ENCODE measurements around the gene PIM1. TPM values are rescaled to one million over a fixed set of nuclear protein-coding genes. Genes with fewer than 3 reads are reported as not detected.

The PIM1 gene
- total RNA-seq, 1 donor from 2014 or later = 12.8 TPM

GRCh38 chr6:37129566-37129965, 40.4 kb upstream of the PIM1 start:
- Mint-ChIP-seq H3K27ac (ENCODE audit: unreplicated experiment) (no peak overlapping the region), H3K9me3 (ENCODE audit: unreplicated experiment) (no peaks in the 10 kb centered on the region), H3K36me3 (ENCODE audit: unreplicated experiment) (no peaks in the 10 kb centered on the region), H3K27me3 (ENCODE audit: unreplicated experiment) (no peaks in the 10 kb centered on the region), H3K4me1 (ENCODE audit: unreplicated experiment) (peaks cover 43% of the 10 kb centered on the region), H3K4me3 (ENCODE audit: unreplicated experiment) (no peak overlapping the region)
- TF ChIP-seq, protein P1, sequence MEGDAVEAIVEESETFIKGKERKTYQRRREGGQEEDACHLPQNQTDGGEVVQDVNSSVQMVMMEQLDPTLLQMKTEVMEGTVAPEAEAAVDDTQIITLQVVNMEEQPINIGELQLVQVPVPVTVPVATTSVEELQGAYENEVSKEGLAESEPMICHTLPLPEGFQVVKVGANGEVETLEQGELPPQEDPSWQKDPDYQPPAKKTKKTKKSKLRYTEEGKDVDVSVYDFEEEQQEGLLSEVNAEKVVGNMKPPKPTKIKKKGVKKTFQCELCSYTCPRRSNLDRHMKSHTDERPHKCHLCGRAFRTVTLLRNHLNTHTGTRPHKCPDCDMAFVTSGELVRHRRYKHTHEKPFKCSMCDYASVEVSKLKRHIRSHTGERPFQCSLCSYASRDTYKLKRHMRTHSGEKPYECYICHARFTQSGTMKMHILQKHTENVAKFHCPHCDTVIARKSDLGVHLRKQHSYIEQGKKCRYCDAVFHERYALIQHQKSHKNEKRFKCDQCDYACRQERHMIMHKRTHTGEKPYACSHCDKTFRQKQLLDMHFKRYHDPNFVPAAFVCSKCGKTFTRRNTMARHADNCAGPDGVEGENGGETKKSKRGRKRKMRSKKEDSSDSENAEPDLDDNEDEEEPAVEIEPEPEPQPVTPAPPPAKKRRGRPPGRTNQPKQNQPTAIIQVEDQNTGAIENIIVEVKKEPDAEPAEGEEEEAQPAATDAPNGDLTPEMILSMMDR (IDR thresholded peaks at IDR 0.05) = no peak
- DNase-seq (ENCODE audit: extremely low spot score, unreplicated experiment) = no peak

DNA sequence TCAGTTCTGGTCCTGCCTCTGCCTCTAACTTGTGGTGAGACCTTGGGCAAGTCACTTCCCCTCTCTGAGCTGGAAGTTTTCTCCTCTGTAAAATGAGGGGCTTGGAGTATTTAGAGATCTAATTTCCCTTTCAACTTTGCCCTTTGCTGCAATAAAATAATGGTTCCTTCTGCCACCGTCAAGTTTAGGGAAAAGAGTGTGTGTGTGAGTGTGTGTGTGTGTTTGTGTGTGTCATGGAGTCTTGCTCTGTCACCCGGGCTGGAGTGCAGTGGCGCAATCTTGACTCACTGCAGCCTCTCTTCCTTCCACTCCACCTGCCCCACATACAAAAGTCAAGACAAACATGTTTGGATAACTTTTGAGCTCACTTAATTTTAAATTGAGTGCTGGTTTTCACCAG, 39.2 kb upstream of the PIM1 start:
- H3K4me1 Mint-ChIP-seq (ENCODE audit: unreplicated experiment) = peaks cover 50% of the 10 kb centered on the region
- DNase-seq (ENCODE audit: extremely low spot score, unreplicated experiment) = no peak
- H3K27me3 Mint-ChIP-seq (ENCODE audit: unreplicated experiment) = no peaks in the 10 kb centered on the region
- no peaks in the 10 kb centered on the region for H3K9me3 Mint-ChIP-seq (ENCODE audit: unreplicated experiment)
- H3K27ac Mint-ChIP-seq (ENCODE audit: unreplicated experiment) = no peak overlapping the region
- H3K36me3 Mint-ChIP-seq (ENCODE audit: unreplicated experiment) = no peaks in the 10 kb centered on the region
- H3K4me3 Mint-ChIP-seq (ENCODE audit: unreplicated experiment) = no peak overlapping the region
- TF ChIP-seq, protein P1 (IDR thresholded peaks at IDR 0.05) = no peak

GRCh38 chr6:37131104-37131959, 38.6 kb upstream of the PIM1 start:
- no peak for DNase-seq (ENCODE audit: extremely low spot score, unreplicated experiment)
- TF ChIP-seq, protein P1 (IDR thresholded peaks at IDR 0.05) = no peak
- no peak overlapping the region for H3K4me3 Mint-ChIP-seq (ENCODE audit: unreplicated experiment)
- H3K9me3 Mint-ChIP-seq (ENCODE audit: unreplicated experiment) = no peaks in the 10 kb centered on the region
- no peaks in the 10 kb centered on the region for H3K27me3 Mint-ChIP-seq (ENCODE audit: unreplicated experiment)
- H3K4me1 Mint-ChIP-seq (ENCODE audit: unreplicated experiment) = peaks cover 47% of the 10 kb centered on the region
- H3K36me3 Mint-ChIP-seq (ENCODE audit: unreplicated experiment) = no peaks in the 10 kb centered on the region
- peak overlapping the region; percentile 41 for H3K27ac Mint-ChIP-seq (ENCODE audit: unreplicated experiment)

DNA sequence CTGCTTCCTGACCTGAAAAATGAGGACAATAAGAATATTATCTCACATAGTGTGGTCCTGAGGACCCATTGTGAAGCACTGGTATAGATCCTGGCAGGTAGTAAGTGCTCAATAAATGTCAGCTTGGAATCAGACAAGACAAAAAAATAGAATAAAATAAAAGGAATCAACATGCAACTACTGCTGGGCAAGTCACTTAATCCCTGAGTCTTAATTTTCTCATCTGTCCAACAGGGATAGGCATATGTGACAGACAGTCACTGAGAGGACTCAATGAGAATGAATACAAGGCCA, 38.0 kb upstream of the PIM1 start:
- peaks cover 47% of the 10 kb centered on the region for H3K4me1 Mint-ChIP-seq (ENCODE audit: unreplicated experiment)
- no peak for DNase-seq (ENCODE audit: extremely low spot score, unreplicated experiment)
- no peaks in the 10 kb centered on the region for H3K27me3 Mint-ChIP-seq (ENCODE audit: unreplicated experiment)
- TF ChIP-seq, protein P1 (IDR thresholded peaks at IDR 0.05) = no peak
- H3K4me3 Mint-ChIP-seq (ENCODE audit: unreplicated experiment) = no peak overlapping the region
- no peaks in the 10 kb centered on the region for H3K36me3 Mint-ChIP-seq (ENCODE audit: unreplicated experiment)
- H3K9me3 Mint-ChIP-seq (ENCODE audit: unreplicated experiment) = no peaks in the 10 kb centered on the region
- H3K27ac Mint-ChIP-seq (ENCODE audit: unreplicated experiment) = no peak overlapping the region

GRCh38 chr6:37134036-37134395, 35.9 kb upstream of the PIM1 start:
- no peaks in the 10 kb centered on the region for H3K9me3 Mint-ChIP-seq (ENCODE audit: unreplicated experiment)
- TF ChIP-seq, protein P1 (IDR thresholded peaks at IDR 0.05) = no peak
- peak overlapping the region; percentile 95 for H3K27ac Mint-ChIP-seq (ENCODE audit: unreplicated experiment)
- DNase-seq (ENCODE audit: extremely low spot score, unreplicated experiment) = no peak
- no peaks in the 10 kb centered on the region for H3K27me3 Mint-ChIP-seq (ENCODE audit: unreplicated experiment)
- H3K36me3 Mint-ChIP-seq (ENCODE audit: unreplicated experiment) = no peaks in the 10 kb centered on the region
- peaks cover 53% of the 10 kb centered on the region for H3K4me1 Mint-ChIP-seq (ENCODE audit: unreplicated experiment)
- H3K4me3 Mint-ChIP-seq (ENCODE audit: unreplicated experiment) = no peak overlapping the region
